GM21723 (cell line): ENCODE data around the gene GABRG3.
"Not testable (repeated sequence)": the region's sequence is repeated elsewhere in the genome, so short reads cannot be mapped to it uniquely, and the experiment has no call there.

Source experiments
- ATAC-seq: cut with Tn5 transposase; IDR thresholded peaks from one replicate; pipeline ENCODE4 v1.9.1; 2021; ENCODE audit warnings: mild to moderate bottlenecking, moderate library complexity; ENCODE audit not compliant: unreplicated experiment

The GABRG3 gene

GRCh38 chr15:26985050-26985449 is 14.1 kb downstream of the GABRG3 start:
- ATAC-seq, result no peak

GRCh38 chr15:26996250-26996649 is 25.3 kb downstream of the GABRG3 start:
- ATAC-seq, result no peak

GRCh38 chr15:27003003-27003402 is 32.0 kb downstream of the GABRG3 start:
- not testable (repeated sequence) for ATAC-seq

GRCh38 chr15:27004226-27004625 is 33.2 kb downstream of the GABRG3 start:
- ATAC-seq, result not testable (repeated sequence)

- ATAC-seq, result no peak
These were observed 46.3 kb downstream of the GABRG3 start for GRCh38 chr15:27017168-27017809.

GRCh38 chr15:27019687-27020086 is 48.7 kb downstream of the GABRG3 start:
- no peak for ATAC-seq

GRCh38 chr15:27025481-27025966 is 54.5 kb downstream of the GABRG3 start:
- no peak for ATAC-seq

- no peak for ATAC-seq
These were observed 56.2 kb downstream of the GABRG3 start for GRCh38 chr15:27027229-27027628.

- no peak for ATAC-seq
These were observed 58.0 kb downstream of the GABRG3 start for GRCh38 chr15:27028858-27029477.

GRCh38 chr15:27036210-27036609 is 65.2 kb downstream of the GABRG3 start:
- no peak for ATAC-seq

GRCh38 chr15:27037501-27037900 is 66.5 kb downstream of the GABRG3 start:
- ATAC-seq, result no peak

- ATAC-seq, result no peak
These were observed 68.2 kb downstream of the GABRG3 start for GRCh38 chr15:27039152-27039551.

GRCh38 chr15:27042230-27042629 is 71.2 kb downstream of the GABRG3 start:
- ATAC-seq, result no peak

- no peak for ATAC-seq
These were observed 71.7 kb downstream of the GABRG3 start for GRCh38 chr15:27042646-27043045.

- ATAC-seq, result no peak
These were observed 72.8 kb downstream of the GABRG3 start for GRCh38 chr15:27043770-27044169.

- no peak for ATAC-seq
These were observed 74.8 kb downstream of the GABRG3 start for GRCh38 chr15:27045796-27046195.

GRCh38 chr15:27046880-27047279 is 75.9 kb downstream of the GABRG3 start:
- ATAC-seq, result no peak

GRCh38 chr15:27050163-27050562 is 79.2 kb downstream of the GABRG3 start:
- no peak for ATAC-seq

- ATAC-seq, result no peak
These were observed 83.4 kb downstream of the GABRG3 start for GRCh38 chr15:27054426-27054825.

GRCh38 chr15:27057904-27058645 is 87.1 kb downstream of the GABRG3 start:
- no peak for ATAC-seq

- no peak for ATAC-seq
These were observed 88.0 kb downstream of the GABRG3 start for GRCh38 chr15:27058939-27059338.
